Erythroblast (primary cell): Measurements from ENCODE around the gene TLR1.
"Not testable (repeated sequence)": the region's sequence is repeated elsewhere in the genome, so short reads cannot be mapped to it uniquely, and the experiment has no call there.

Source experiments
- DNase-seq, 2 experiments: peaks; one replicate each; lab custom pipeline; 2025; lab: John Stamatoyannopoulos, UW
- GATA1 ChIP-seq: IDR thresholded peaks from 2 replicates; pipeline ENCODE4 v1.6.1; 2011; ENCODE audit warnings: low read depth, mild to moderate bottlenecking, control low read depth, low read length, moderate library complexity
- POLR2A ChIP-seq: IDR thresholded peaks from 2 replicates; pipeline ENCODE4 v1.6.1; 2011; ENCODE audit warnings: mild to moderate bottlenecking, low read length

TLR1 gene

GRCh38 chr4:38800366-38800765 is 4.2 kb downstream of the TLR1 start:
- TF ChIP-seq POLR2A (no peak), GATA1 (no peak)
- no peak for DNase-seq

DNA sequence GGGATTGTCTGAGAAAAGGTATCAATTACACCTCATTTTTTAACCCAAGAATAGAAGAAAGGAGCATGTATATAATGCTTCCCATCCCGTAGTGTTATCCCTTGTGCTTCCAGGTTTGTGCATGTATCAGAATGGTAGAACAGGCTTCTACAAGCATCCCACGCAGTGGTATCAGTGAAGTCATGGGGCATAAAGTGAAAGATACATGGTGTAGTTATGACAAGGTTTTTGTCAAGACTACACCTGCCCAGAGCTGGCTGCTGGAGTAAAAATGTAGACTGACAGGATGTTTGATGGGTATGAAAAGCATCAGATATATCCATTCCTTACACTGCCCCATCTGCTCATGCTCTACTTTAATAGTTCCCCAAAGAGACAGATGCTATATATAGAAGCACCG is 9.5 kb downstream of the TLR1 start:
- DNase-seq: no peak
- TF ChIP-seq GATA1: no peak
- no peak for TF ChIP-seq POLR2A

- TF ChIP-seq POLR2A (no peak), GATA1 (no peak)
- DNase-seq: no peak
Measured at GRCh38 chr4:38794051-38794450, 10.5 kb downstream of the TLR1 start.

DNA sequence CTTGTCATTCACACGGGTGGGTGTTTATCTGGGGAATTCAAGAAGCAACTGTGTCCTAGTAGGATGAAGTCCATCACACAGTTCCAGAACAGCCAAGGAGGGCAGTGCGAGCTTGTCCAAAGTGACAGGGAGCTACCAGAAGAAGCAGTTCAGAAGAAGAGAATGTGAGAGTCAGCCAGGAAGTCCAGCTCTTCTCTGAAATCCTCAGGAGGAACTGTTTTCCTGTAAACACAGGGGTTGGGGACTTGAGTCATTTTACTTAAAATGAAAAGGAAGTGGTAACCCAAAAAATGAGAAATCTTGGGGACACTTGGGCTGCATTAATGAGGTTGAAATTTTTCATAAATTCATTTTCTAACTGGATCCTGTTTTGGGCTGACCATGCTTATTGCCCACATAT is 13.6 kb downstream of the TLR1 start:
- TF ChIP-seq POLR2A (no peak), GATA1 (no peak)
- no peak for DNase-seq

GRCh38 chr4:38788317-38788716 is 16.3 kb downstream of the TLR1 start:
- no peak for TF ChIP-seq POLR2A
- no peak for TF ChIP-seq GATA1
- no peak for DNase-seq

DNA sequence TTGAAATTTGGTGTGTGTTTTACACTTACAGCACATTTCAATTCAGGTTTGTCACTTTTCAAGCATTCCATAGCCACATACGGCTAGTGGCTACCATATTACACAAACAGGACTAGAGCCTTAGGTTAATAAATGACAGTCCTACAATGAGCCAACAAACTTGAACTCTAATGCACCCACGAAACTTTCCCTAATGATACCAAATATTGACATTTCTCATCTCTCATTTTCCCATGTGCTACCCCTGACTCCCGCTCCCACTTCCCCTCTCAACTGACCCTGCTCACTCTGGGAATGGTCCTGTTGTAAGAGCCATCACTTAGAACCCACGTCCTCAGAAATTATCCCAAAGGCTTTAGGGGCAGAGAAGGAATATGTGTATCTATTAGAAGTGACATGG is 16.9 kb downstream of the TLR1 start:
- DNase-seq: no peak
- TF ChIP-seq GATA1 (no peak), POLR2A (no peak)

- DNase-seq: no peak
- TF ChIP-seq GATA1 (no peak), POLR2A (no peak)
Measured at GRCh38 chr4:38785901-38786402, 18.6 kb downstream of the TLR1 start.

- no peak for DNase-seq
- TF ChIP-seq POLR2A: no peak
- TF ChIP-seq GATA1: no peak
Measured at GRCh38 chr4:38785041-38785790, 19.4 kb downstream of the TLR1 start.

GRCh38 chr4:38784141-38784540 is 20.4 kb downstream of the TLR1 start:
- TF ChIP-seq POLR2A (no peak), GATA1 (no peak)
- DNase-seq: no peak

GRCh38 chr4:38783109-38783460 is 21.5 kb downstream of the TLR1 start:
- no peak for DNase-seq
- TF ChIP-seq GATA1 (no peak), POLR2A (no peak)

DNA sequence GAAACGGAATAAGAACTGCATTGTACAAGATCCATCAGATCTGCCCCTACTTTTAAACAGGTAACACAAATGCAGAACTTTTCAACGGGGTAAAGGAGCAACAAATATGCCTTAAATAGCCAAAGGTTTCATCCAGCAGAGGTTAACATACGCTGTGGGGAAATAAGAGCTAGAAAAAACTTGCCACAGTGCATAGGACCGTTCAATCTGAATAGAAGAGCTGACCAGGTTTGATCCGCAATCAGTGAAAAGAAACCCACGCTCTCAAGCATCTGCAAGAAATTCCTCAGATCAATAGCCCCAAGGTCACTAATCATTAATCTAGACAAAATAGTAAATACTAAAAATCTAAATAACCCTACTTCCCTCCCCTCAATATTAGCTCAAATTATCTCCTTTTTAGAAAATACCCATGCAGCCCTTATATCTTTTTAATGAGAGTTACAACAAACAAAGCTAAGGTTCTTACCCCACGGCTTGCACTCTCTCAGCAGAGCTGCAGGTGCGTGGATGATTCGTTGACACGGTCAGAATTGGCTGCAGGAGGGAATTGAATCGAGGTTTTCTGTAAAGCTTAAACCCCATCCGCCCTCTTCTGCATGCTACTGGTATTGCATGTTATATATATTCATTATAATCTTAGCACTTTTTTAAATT is 22.0 kb downstream of the TLR1 start, which contains the start of gene TLR10:
Gene TLR10 (minus strand): TSS at position 539 of the 657 bp plus-strand sequence. CDS start 7,400 bp downstream, outside the sequence.
- DNase-seq: peak; percentile 57 to 72
- TF ChIP-seq POLR2A (no peak), GATA1 (no peak)

- DNase-seq: no peak
- TF ChIP-seq GATA1: no peak
- TF ChIP-seq POLR2A: no peak
Measured at GRCh38 chr4:38781854-38782261, 22.7 kb downstream of the TLR1 start.

DNA sequence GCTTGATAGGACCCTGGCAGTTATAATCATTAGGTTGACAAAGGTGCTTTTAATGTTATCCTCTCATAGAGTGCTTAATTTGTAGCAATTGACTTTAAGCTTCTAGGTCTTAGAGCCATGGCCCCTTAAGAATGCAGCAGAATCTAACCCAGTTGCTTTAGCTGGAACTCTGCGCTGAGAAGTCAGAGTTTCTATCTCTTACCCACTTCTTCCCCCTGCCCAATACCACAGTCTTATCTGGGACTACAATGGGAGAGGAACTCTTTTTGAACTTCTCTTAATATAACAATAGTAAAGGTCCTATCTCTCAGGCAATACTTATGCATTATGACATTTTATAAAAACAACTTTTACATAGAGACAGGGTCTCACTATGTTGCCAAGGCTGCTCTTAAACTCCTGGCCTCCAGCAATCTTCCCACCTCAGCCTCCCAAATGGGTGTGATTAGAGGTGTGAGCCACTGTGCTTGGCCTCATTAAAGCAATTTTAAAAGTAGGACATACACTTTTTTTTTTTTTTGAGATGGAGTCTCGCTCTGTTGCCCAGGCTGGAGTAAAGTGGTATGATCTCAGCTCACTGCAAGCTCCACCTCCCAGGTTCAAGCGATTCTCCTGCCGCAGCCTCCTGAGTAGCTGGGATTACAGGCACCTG is 23.6 kb downstream of the TLR1 start:
- peak in 1 of 2 experiments; percentile 18 for DNase-seq
- no peak for TF ChIP-seq POLR2A
- TF ChIP-seq GATA1: no peak

DNA sequence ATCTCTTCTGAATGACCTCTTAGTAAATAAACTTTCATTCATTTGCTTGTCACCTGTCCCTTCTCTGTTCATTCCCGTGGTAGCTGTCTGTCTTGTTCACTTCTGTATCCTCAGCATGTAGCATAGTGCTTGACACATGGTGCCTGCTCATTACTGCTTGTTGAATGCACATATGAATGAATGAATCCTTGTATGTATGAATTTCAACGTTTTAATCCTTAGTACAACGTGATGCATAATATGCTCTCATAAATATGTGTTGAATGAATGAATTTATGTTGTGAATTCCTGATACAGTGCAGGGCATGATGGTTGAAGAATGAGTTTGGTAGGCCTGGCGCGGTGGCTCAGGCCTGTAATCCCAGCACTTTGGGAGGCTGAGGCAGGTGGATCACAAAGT is 24.8 kb downstream of the TLR1 start:
- DNase-seq: no peak
- no peak for TF ChIP-seq POLR2A
- no peak for TF ChIP-seq GATA1

- DNase-seq: not testable (repeated sequence)
Measured at GRCh38 chr4:38777925-38778324, 26.7 kb downstream of the TLR1 start.
